ENCODE data around the gene MBLAC1.
"Not testable (repeated sequence)": the region's sequence is repeated elsewhere in the genome, so short reads cannot be mapped to it uniquely, and the experiment has no call there.

Gene MBLAC1

DNA sequence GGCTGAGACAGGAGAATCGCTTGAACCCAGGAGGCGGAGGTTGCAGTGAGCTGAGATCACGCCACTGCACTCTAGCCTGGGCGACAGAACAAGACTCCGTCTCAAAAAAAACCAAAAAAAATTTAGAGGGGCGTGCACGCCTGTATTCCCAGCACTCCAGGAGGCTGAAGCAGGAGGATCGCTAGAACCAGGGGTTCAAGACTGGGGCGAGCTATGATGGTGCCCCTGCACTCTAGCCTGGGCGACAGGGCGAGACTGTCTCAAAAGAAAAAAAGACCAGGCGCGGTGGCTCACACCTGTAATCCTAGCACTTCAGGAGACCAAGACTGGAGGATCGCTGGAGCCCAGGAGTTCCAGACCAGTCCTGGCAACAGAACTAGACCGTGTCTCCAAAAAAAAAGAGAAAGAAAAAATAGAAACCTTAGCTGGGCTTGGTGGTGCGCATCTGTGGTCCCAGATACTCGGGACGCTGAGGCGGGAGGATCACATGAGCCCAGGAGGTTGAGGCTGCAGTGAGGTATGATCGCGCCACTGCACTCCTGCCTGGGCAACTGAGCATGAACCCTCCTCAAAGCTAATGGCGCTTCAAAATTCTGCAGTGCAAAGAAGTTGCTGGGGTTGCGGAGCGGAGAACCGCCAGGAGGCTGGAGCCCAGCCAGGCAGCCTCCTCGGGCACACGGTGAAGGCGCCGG, 382 bp upstream of the MBLAC1 start:
- H3K27me3 ChIP-seq (ENCODE audit: control insufficient read depth, insufficient read depth, low read length), result peaks cover 13% of the 10 kb centered on the region
- peak overlapping the region; percentile 99 for H3K27ac ChIP-seq (ENCODE audit: low read depth, low read length)
- peak overlapping the region; percentile 85 for H3K9ac ChIP-seq (ENCODE audit: low read depth, low read length)
- peak overlapping the region; percentile 91 for H3K4me3 ChIP-seq (ENCODE audit: low read depth, low read length)
- H3K9me3 ChIP-seq (ENCODE audit: control insufficient read depth, insufficient read depth, low read length), result no peaks in the 10 kb centered on the region
- peaks cover 9% of the 10 kb centered on the region for H3K36me3 ChIP-seq (ENCODE audit: control insufficient read depth, insufficient read depth, low read length)
- H3K4me1 ChIP-seq (ENCODE audit: control insufficient read depth, insufficient read depth, low read length), result no peaks in the 10 kb centered on the region

GRCh38 chr7:100127866-100128636, 1.3 kb downstream of the MBLAC1 start:
- Histone ChIP-seq H3K9me3 (ENCODE audit: control insufficient read depth, insufficient read depth, low read length) (no peaks in the 10 kb centered on the region), H3K4me3 (ENCODE audit: low read depth, low read length) (peak overlapping the region; percentile 91), H3K27me3 (ENCODE audit: control insufficient read depth, insufficient read depth, low read length) (peaks cover 13% of the 10 kb centered on the region), H3K27ac (ENCODE audit: low read depth, low read length) (no peak overlapping the region), H3K36me3 (ENCODE audit: control insufficient read depth, insufficient read depth, low read length) (peaks cover 9% of the 10 kb centered on the region), H3K9ac (ENCODE audit: low read depth, low read length) (no peak overlapping the region), H3K4me1 (ENCODE audit: control insufficient read depth, insufficient read depth, low read length) (no peaks in the 10 kb centered on the region)

DNA sequence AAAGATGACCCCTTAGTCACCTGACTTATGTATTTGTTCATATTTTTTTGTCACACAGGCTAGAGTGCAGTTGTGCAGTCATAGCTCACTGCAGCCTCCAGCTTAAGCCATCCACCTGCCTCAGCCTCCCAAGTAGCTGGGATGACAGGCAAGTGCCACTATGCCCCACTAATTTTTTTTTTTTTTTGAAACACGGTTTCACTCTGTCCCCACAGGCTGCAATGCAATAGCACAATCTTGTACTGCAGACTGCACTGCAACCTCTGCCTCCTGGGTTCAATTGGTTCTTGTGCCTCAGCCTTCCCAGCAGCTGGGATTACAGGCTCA, 1.8 kb downstream of the MBLAC1 start:
- H3K9me3 ChIP-seq (ENCODE audit: control insufficient read depth, insufficient read depth, low read length), result no peaks in the 10 kb centered on the region
- no peaks in the 10 kb centered on the region for H3K4me1 ChIP-seq (ENCODE audit: control insufficient read depth, insufficient read depth, low read length)
- H3K36me3 ChIP-seq (ENCODE audit: control insufficient read depth, insufficient read depth, low read length), result peaks cover 9% of the 10 kb centered on the region
- H3K4me3 ChIP-seq (ENCODE audit: low read depth, low read length), result no peak overlapping the region
- H3K9ac ChIP-seq (ENCODE audit: low read depth, low read length), result no peak overlapping the region
- H3K27ac ChIP-seq (ENCODE audit: low read depth, low read length), result no peak overlapping the region
- peaks cover 13% of the 10 kb centered on the region for H3K27me3 ChIP-seq (ENCODE audit: control insufficient read depth, insufficient read depth, low read length)

DNA sequence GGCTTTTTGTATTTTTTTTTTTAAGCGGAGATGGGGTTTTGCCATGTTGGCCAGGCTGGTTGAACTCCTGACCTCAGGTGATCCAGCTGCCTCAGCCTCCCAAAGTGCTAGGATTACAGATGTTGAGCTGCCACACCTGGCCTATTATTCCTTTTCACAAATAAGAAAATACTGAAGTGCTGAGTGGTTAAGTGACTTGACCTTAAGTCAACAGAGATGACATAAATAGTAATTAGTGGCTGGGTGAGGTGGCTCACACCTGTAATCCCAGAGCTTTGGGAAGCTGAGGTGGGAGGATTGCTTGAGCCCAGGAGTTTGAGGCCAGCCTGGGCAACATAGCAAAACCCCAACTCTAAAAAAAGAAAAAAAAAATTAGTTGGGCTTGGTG, 3.4 kb downstream of the MBLAC1 start:
- not testable (repeated sequence) for H3K36me3 ChIP-seq (ENCODE audit: control insufficient read depth, insufficient read depth, low read length); H3K4me3 ChIP-seq (ENCODE audit: low read depth, low read length); H3K9ac ChIP-seq (ENCODE audit: low read depth, low read length); H3K9me3 ChIP-seq (ENCODE audit: control insufficient read depth, insufficient read depth, low read length); H3K4me1 ChIP-seq (ENCODE audit: control insufficient read depth, insufficient read depth, low read length); H3K27ac ChIP-seq (ENCODE audit: low read depth, low read length)
- H3K27me3 ChIP-seq (ENCODE audit: control insufficient read depth, insufficient read depth, low read length), result peaks cover 13% of the 10 kb centered on the region

DNA sequence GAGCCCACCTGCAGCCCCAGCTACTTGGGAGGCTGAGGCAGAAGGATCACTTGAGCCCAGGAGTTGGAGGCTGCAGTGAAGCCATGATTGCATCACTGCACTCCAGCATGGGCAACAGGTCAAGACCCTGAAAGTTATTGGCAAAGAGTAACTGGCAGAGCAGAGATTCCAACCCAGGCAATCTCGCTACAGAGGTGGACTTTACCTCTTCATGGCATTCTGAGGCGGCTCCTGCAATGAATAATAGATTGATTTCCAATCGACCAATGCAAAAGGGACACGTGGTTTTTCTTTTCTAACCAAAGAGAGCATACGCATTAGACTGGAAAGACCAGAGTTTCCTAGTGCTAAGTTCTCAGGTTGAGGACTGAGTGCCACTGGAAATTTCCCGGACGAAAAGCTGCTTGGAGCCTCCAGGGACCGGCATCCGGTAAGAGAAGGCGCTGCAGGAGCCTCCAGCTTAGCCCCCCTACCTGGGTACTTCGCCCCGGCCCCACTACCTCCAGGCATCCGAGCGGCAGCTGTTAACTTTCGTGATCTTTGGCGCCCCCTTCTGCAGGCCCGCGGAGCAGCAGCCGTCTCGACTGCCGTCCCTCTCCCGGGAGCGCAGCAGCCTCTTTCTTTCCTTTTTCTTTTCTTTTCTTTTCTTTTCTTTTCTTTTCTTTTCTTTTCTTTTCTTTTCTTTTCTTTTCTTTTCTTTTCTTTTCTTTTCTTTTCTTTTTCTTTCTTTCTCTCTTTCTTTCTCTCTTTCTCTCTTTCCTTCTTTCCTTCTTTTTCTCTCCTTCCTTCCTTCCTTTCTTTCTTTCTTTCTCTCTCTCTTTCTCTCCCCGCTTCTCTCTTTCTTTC, 4.1 kb downstream of the MBLAC1 start:
- peak overlapping the region; percentile 21 for H3K27ac ChIP-seq (ENCODE audit: low read depth, low read length)
- 0 out of 2 replicates have a peak overlapping the region, but pooled peaks have one; percentile 36 for H3K4me3 ChIP-seq (ENCODE audit: low read depth, low read length)
- peaks cover 13% of the 10 kb centered on the region for H3K27me3 ChIP-seq (ENCODE audit: control insufficient read depth, insufficient read depth, low read length)
- H3K36me3 ChIP-seq (ENCODE audit: control insufficient read depth, insufficient read depth, low read length), result no peaks in the 10 kb centered on the region
- H3K9ac ChIP-seq (ENCODE audit: low read depth, low read length), result no peak overlapping the region
- no peaks in the 10 kb centered on the region for H3K4me1 ChIP-seq (ENCODE audit: control insufficient read depth, insufficient read depth, low read length)
- no peaks in the 10 kb centered on the region for H3K9me3 ChIP-seq (ENCODE audit: control insufficient read depth, insufficient read depth, low read length)

GRCh38 chr7:100132126-100132525, 5.4 kb downstream of the MBLAC1 start:
- peaks cover 13% of the 10 kb centered on the region for H3K27me3 ChIP-seq (ENCODE audit: control insufficient read depth, insufficient read depth, low read length)
- H3K9me3 ChIP-seq (ENCODE audit: control insufficient read depth, insufficient read depth, low read length), result no peaks in the 10 kb centered on the region
- no peak overlapping the region for H3K27ac ChIP-seq (ENCODE audit: low read depth, low read length)
- no peaks in the 10 kb centered on the region for H3K36me3 ChIP-seq (ENCODE audit: control insufficient read depth, insufficient read depth, low read length)
- no peak overlapping the region for H3K9ac ChIP-seq (ENCODE audit: low read depth, low read length)
- H3K4me3 ChIP-seq (ENCODE audit: low read depth, low read length), result no peak overlapping the region
- H3K4me1 ChIP-seq (ENCODE audit: control insufficient read depth, insufficient read depth, low read length), result no peaks in the 10 kb centered on the region

DNA sequence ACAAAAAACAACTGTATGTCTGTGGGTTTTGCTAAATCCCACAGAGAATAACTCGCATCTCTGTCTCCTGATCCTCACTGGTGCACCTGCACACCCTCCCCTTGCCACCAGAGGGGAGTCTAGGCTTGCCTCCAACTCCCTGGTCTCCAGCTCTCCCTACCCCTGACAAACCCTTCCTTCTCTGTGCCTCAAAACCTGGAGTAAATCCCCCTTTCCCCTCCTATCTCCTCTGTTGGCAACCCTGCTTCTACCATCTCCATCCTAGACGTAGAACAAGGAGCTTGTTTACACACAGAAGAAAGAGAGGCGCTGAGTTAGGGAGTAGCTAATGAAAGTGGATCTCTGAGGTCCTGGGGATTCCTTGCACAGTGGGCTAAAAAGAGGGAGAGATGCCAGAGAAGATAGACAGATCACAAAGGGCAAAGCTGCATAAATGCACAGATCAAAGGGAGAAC, 6.0 kb downstream of the MBLAC1 start:
- no peak overlapping the region for H3K27ac ChIP-seq (ENCODE audit: low read depth, low read length)
- H3K9ac ChIP-seq (ENCODE audit: low read depth, low read length), result no peak overlapping the region
- no peaks in the 10 kb centered on the region for H3K9me3 ChIP-seq (ENCODE audit: control insufficient read depth, insufficient read depth, low read length)

DNA sequence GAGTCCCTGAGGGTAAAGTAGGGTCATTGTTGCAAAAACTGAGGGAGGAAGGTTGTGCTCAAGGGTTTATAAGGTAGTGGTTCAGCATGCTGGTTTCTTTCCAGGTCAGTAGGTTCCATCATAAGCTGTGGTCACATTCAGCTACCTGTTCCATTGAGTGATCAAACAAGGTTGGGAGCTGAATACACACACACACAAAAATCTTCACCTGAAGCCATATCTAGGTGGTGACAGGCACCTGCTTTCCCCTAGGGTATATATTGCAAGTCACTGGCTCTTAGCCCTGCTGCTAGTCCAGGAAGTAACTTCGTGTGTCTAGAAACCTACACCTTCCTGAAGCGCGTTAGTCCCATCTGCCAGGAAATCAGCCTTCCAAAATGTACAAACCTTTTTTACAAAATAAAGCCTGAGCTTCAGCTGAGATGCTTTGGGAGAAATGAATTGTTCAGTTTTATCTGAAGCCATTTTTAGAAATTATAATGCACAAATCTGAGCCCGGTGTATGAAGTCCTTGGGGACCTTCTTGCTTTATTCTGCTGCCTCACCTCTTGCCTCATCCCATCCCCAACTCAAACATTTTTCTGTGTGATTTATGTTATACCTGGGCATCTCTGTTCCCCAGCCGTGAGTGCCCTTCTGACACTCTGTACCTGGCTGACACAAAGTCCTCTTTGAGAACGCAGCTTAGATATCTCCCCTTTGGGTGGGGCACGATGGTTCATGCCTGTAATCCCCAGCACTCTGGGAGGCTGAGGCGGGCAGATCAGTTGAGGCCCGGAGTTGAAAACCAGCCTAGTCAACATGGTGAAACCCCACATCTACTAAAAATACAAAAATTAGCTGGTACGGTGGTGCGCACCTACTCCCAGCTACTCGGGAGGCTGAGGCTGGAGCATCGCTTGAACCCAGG, 11.3 kb downstream of the MBLAC1 start:
- Histone ChIP-seq H3K4me3 (ENCODE audit: low read depth, low read length) (no peak overlapping the region), H3K4me1 (ENCODE audit: control insufficient read depth, insufficient read depth, low read length) (no peaks in the 10 kb centered on the region), H3K9ac (ENCODE audit: low read depth, low read length) (no peak overlapping the region), H3K27ac (ENCODE audit: low read depth, low read length) (no peak overlapping the region), H3K27me3 (ENCODE audit: control insufficient read depth, insufficient read depth, low read length) (no peaks in the 10 kb centered on the region), H3K36me3 (ENCODE audit: control insufficient read depth, insufficient read depth, low read length) (no peaks in the 10 kb centered on the region), H3K9me3 (ENCODE audit: control insufficient read depth, insufficient read depth, low read length) (no peaks in the 10 kb centered on the region)

More for the DNA sequence above, 6.0 kb downstream of the MBLAC1 start:
- Histone ChIP-seq H3K27me3 (ENCODE audit: control insufficient read depth, insufficient read depth, low read length) (peaks cover 11% of the 10 kb centered on the region), H3K4me3 (ENCODE audit: low read depth, low read length) (no peak overlapping the region), H3K36me3 (ENCODE audit: control insufficient read depth, insufficient read depth, low read length) (no peaks in the 10 kb centered on the region), H3K4me1 (ENCODE audit: control insufficient read depth, insufficient read depth, low read length) (no peaks in the 10 kb centered on the region)

GRCh38 chr7:100141555-100141949, 14.8 kb downstream of the MBLAC1 start:
- H3K4me3 ChIP-seq (ENCODE audit: low read depth, low read length), result no peak overlapping the region
- H3K9ac ChIP-seq (ENCODE audit: low read depth, low read length), result no peak overlapping the region
- no peaks in the 10 kb centered on the region for H3K36me3 ChIP-seq (ENCODE audit: control insufficient read depth, insufficient read depth, low read length)
- H3K9me3 ChIP-seq (ENCODE audit: control insufficient read depth, insufficient read depth, low read length), result no peaks in the 10 kb centered on the region
- H3K27me3 ChIP-seq (ENCODE audit: control insufficient read depth, insufficient read depth, low read length), result no peaks in the 10 kb centered on the region
- no peaks in the 10 kb centered on the region for H3K4me1 ChIP-seq (ENCODE audit: control insufficient read depth, insufficient read depth, low read length)
- H3K27ac ChIP-seq (ENCODE audit: low read depth, low read length), result no peak overlapping the region

DNA sequence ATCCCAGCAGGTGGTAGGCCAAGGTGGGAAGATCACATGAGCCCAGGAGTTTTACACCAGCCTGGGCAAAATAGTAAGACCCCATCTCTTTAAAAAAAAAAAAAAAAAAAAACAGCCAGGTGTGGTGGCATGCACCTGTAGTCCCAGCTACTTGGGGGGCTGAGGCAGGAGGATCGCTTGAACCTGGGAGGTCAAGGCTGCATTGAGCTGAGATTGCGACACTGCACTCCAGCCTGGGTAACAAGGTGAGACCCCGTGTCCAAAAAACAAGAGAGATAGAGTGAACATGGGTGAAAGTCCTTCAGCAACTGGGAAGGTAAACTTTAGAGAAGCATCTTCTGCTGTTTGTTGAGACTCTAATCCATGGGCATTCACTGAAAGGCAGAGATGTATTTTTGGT, 15.7 kb downstream of the MBLAC1 start:
- H3K9me3 ChIP-seq (ENCODE audit: control insufficient read depth, insufficient read depth, low read length), result no peaks in the 10 kb centered on the region
- no peak overlapping the region for H3K4me3 ChIP-seq (ENCODE audit: low read depth, low read length)
- no peaks in the 10 kb centered on the region for H3K36me3 ChIP-seq (ENCODE audit: control insufficient read depth, insufficient read depth, low read length)
- no peaks in the 10 kb centered on the region for H3K27me3 ChIP-seq (ENCODE audit: control insufficient read depth, insufficient read depth, low read length)
- no peak overlapping the region for H3K27ac ChIP-seq (ENCODE audit: low read depth, low read length)
- H3K9ac ChIP-seq (ENCODE audit: low read depth, low read length), result no peak overlapping the region
- no peaks in the 10 kb centered on the region for H3K4me1 ChIP-seq (ENCODE audit: control insufficient read depth, insufficient read depth, low read length)

Measured in HUES48 (cell line).